HEK293 (cell line): Measurements from ENCODE around the gene TFE3.

Experiments used
- CTCF ChIA-PET: fragments of 350-600 bp; formaldehyde crosslinking; extraction: SDS; loops from one replicate; lab custom pipeline; 2021; ENCODE audit warnings: antibody characterized with exemption; lab: Yijun Ruan, JAX
- POLR2A ChIA-PET: fragments of 300-600 bp; formaldehyde crosslinking; extraction: SDS; loops from one replicate; lab custom pipeline; 2020; ENCODE audit warnings: antibody characterized with exemption, inconsistent platforms; lab: Yijun Ruan, JAX
- H3K27ac ChIP-seq: fragments of 200-500 bp; sonication (Bioruptor generic); 2 replicates; pipeline ENCODE4 v1.5.1; 2014; ENCODE audit warnings: low read depth, low read length, control low read depth, inconsistent platforms; ENCODE audit errors: extremely low read depth
- H3K36me3 ChIP-seq, 2 experiments: fragments of 200-500 bp in 1 of 2; sonication (Bioruptor generic) in 1 of 2; 1 replicate in 1 of 2; 2 replicates in 1 of 2; pipeline ENCODE4 v1.5.1; 2014 to 2017; ENCODE audit warnings: inconsistent platforms in 2 of 2, low read length in 2 of 2; ENCODE audit not compliant: control insufficient read depth in 2 of 2, insufficient read depth in 1 of 2
- H3K4me1 ChIP-seq: fragments of 200-500 bp; sonication (Bioruptor generic); 2 replicates; pipeline ENCODE4 v1.5.1; 2014; ENCODE audit warnings: mild to moderate bottlenecking, low read length, inconsistent platforms; ENCODE audit not compliant: control insufficient read depth, insufficient read depth
- H3K4me3 ChIP-seq: 2 replicates; pipeline ENCODE4 v1.5.1; 2011; ENCODE audit warnings: low read depth, mild to moderate bottlenecking, control low read depth, low read length, moderate library complexity
- H3K9me3 ChIP-seq: fragments of 200-500 bp; sonication (Bioruptor generic); 2 replicates; pipeline ENCODE4 v1.5.1; 2014; ENCODE audit warnings: low read depth, low read length, inconsistent platforms; ENCODE audit not compliant: control insufficient read depth, insufficient read depth
- FEZF1 ChIP-seq: fragments of 450-650 bp; formaldehyde crosslinking; IDR thresholded peaks from 2 replicates; pipeline ENCODE4 v1.5.1; 2016; ENCODE audit warnings: missing biosample characterization, missing genetic modification characterization
- HIC1 ChIP-seq: fragments of 450-650 bp; formaldehyde crosslinking; IDR thresholded peaks from 2 replicates; pipeline ENCODE4 v1.5.1; 2016; ENCODE audit warnings: missing biosample characterization, missing genetic modification characterization
- KLF17 ChIP-seq: fragments of 450-650 bp; formaldehyde crosslinking; IDR thresholded peaks from 2 replicates; pipeline ENCODE4 v1.5.1; 2016; ENCODE audit warnings: missing biosample characterization, missing genetic modification characterization
- PRDM1 ChIP-seq: fragments of 450-650 bp; formaldehyde crosslinking; IDR thresholded peaks from 2 replicates; pipeline ENCODE4; 2016; ENCODE audit warnings: missing biosample characterization, missing genetic modification characterization
- PRDM4 ChIP-seq: fragments of 450-650 bp; formaldehyde crosslinking; IDR thresholded peaks from 2 replicates; pipeline ENCODE4 v1.5.1; 2017; ENCODE audit warnings: missing biosample characterization, missing genetic modification characterization
- ZBTB26 ChIP-seq: fragments of 450-650 bp; formaldehyde crosslinking; optimal IDR thresholded peaks from 2 replicates; pipeline ENCODE3; 2016; ENCODE audit warnings: missing biosample characterization, mild to moderate bottlenecking, missing genetic modification characterization
- ZBTB6 ChIP-seq: fragments of 450-650 bp; formaldehyde crosslinking; IDR thresholded peaks from 2 replicates; pipeline ENCODE4 v1.5.1; 2017; ENCODE audit warnings: missing biosample characterization, missing genetic modification characterization
- ZFHX2 ChIP-seq: fragments of 450-650 bp; formaldehyde crosslinking; conservative IDR thresholded peaks from 2 replicates; pipeline ENCODE4 v1.5.1; 2016; ENCODE audit warnings: missing biosample characterization, missing genetic modification characterization
- ZIC2 ChIP-seq: fragments of 450-650 bp; formaldehyde crosslinking; IDR thresholded peaks from 2 replicates; pipeline ENCODE4 v1.5.1; 2016; ENCODE audit warnings: missing biosample characterization, missing genetic modification characterization
- ZNF157 ChIP-seq: fragments of 450-650 bp; formaldehyde crosslinking; IDR thresholded peaks from 2 replicates; pipeline ENCODE4 v1.5.1; 2016; ENCODE audit warnings: missing biosample characterization, missing genetic modification characterization
- ZNF324 ChIP-seq: fragments of 450-650 bp; formaldehyde crosslinking; IDR thresholded peaks from 2 replicates; pipeline ENCODE4 v1.5.1; 2016; ENCODE audit warnings: missing biosample characterization, missing genetic modification characterization
- ZNF549 ChIP-seq: fragments of 450-650 bp; IDR thresholded peaks from 2 replicates; pipeline ENCODE4 v1.5.1; 2018; ENCODE audit warnings: missing biosample characterization, missing genetic modification characterization, mild to moderate bottlenecking, inconsistent platforms, moderate library complexity
- ZNF704 ChIP-seq: fragments of 450-650 bp; formaldehyde crosslinking; IDR thresholded peaks from 2 replicates; pipeline ENCODE4 v1.5.1; 2016; ENCODE audit warnings: missing biosample characterization, missing genetic modification characterization
- ZNF747 ChIP-seq: fragments of 450-650 bp; formaldehyde crosslinking; IDR thresholded peaks from 2 replicates; pipeline ENCODE4 v1.5.1; 2016; ENCODE audit warnings: missing biosample characterization, missing genetic modification characterization
- TF ChIP-seq, protein P1 (sequence below): fragments of 450-650 bp; formaldehyde crosslinking; conservative IDR thresholded peaks from 2 replicates; pipeline ENCODE4 v1.5.1; 2016; ENCODE audit warnings: low read depth, missing biosample characterization, missing genetic modification characterization
- TF ChIP-seq, protein P2 (sequence below): fragments of 450-650 bp; formaldehyde crosslinking; IDR thresholded peaks from 2 replicates; pipeline ENCODE4 v1.5.1; 2017; ENCODE audit warnings: missing biosample characterization, missing genetic modification characterization

TFE3 gene

DNA sequence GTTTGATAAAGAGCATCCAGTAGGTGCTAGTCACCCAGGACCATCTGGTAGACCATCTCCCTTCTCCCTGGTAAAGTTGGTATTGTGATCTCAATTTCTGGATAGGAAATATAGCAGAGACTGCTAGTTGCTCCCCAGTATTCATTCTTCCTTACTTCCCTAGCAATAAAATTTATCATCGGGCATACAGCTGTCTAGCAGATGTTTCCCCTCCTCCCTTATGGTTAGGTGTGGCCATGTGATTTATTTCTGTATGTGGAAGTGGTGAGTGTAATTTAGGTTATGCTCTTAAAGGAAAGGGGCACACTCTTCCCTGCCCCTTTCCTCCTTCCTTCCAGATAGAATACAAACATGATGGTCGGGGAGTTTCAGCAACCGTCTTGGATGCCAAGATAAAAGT is 59.3 kb downstream of the TFE3 start:
- no peak overlapping the region for H3K4me3 ChIP-seq
- POLR2A ChIA-PET, result no interaction called here
- H3K9me3 ChIP-seq, result no peaks in the 10 kb centered on the region
- H3K36me3 ChIP-seq, result peaks cover 18 to 66% of the 10 kb centered on the region in 2 experiments
- H3K27ac ChIP-seq, result no peak overlapping the region
- CTCF ChIA-PET, result no interaction called here
- no peaks in the 10 kb centered on the region for H3K4me1 ChIP-seq
- no peak for TF ChIP-seq ZNF324 (tag by site-specific recombination)
- TF ChIP-seq KLF17 (tag by site-specific recombination), result no peak
- no peak for TF ChIP-seq ZNF704
- TF ChIP-seq ZNF157 (tag by site-specific recombination), result no peak
- no peak for TF ChIP-seq PRDM4 (tag by site-specific recombination)
- TF ChIP-seq, protein P1, sequence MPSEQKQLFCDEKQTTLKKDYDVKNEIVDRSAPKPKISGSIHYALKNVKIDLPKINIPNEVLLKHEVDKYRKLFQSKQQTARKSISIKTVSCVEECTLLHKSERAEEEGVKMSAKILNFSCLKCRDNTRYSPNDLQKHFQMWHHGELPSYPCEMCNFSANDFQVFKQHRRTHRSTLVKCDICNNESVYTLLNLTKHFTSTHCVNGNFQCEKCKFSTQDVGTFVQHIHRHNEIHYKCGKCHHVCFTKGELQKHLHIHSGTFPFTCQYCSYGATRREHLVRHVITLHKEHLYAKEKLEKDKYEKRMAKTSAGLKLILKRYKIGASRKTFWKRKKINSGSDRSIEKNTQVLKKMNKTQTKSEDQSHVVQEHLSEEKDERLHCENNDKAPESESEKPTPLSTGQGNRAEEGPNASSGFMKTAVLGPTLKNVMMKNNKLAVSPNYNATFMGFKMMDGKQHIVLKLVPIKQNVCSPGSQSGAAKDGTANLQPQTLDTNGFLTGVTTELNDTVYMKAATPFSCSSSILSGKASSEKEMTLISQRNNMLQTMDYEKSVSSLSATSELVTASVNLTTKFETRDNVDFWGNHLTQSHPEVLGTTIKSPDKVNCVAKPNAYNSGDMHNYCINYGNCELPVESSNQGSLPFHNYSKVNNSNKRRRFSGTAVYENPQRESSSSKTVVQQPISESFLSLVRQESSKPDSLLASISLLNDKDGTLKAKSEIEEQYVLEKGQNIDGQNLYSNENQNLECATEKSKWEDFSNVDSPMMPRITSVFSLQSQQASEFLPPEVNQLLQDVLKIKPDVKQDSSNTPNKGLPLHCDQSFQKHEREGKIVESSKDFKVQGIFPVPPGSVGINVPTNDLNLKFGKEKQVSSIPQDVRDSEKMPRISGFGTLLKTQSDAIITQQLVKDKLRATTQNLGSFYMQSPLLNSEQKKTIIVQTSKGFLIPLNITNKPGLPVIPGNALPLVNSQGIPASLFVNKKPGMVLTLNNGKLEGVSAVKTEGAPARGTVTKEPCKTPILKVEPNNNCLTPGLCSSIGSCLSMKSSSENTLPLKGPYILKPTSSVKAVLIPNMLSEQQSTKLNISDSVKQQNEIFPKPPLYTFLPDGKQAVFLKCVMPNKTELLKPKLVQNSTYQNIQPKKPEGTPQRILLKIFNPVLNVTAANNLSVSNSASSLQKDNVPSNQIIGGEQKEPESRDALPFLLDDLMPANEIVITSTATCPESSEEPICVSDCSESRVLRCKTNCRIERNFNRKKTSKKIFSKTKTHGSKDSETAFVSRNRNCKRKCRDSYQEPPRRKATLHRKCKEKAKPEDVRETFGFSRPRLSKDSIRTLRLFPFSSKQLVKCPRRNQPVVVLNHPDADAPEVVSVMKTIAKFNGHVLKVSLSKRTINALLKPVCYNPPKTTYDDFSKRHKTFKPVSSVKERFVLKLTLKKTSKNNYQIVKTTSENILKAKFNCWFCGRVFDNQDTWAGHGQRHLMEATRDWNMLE (tag by site-specific recombination), result no peak

DNA sequence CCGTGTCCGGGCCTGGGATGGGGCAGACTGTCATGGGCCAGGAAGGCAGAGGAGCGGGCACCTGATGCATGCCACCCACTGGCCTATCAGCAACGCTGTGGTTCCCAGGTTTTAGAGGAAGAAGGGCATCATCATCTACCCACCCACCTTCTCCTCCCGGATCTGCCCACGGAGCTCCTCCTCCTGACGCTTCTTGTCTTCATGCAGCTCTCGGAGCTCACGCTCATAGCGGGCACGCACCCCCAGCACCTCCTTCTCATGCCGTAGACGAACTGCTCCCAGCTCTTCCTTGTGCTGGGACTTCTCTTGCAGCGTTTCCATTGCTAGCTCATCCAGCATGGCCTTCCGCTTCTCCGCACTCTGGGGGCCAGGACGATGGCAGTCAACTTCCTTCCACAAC is 60.1 kb downstream of the TFE3 start:
- Histone ChIP-seq H3K4me1 (no peaks in the 10 kb centered on the region), H3K4me3 (no peak overlapping the region), H3K36me3 (peaks cover 25 to 62% of the 10 kb centered on the region in 2 experiments), H3K9me3 (no peaks in the 10 kb centered on the region), H3K27ac (no peak overlapping the region)
- POLR2A ChIA-PET, result no interaction called here
- CTCF ChIA-PET, result interaction anchor here (0.6 kb wide), 1 partner anchor 114 kb away, joined by 4 read pairs; no protein-coding TSS in a partner anchor
- TF ChIP-seq, protein P2, sequence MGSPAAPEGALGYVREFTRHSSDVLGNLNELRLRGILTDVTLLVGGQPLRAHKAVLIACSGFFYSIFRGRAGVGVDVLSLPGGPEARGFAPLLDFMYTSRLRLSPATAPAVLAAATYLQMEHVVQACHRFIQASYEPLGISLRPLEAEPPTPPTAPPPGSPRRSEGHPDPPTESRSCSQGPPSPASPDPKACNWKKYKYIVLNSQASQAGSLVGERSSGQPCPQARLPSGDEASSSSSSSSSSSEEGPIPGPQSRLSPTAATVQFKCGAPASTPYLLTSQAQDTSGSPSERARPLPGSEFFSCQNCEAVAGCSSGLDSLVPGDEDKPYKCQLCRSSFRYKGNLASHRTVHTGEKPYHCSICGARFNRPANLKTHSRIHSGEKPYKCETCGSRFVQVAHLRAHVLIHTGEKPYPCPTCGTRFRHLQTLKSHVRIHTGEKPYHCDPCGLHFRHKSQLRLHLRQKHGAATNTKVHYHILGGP (tag by site-specific recombination), result no peak
- TF ChIP-seq HIC1 (tag by site-specific recombination), result no peak
- TF ChIP-seq ZBTB6 (tag by site-specific recombination), result no peak
- no peak for TF ChIP-seq ZIC2
- TF ChIP-seq ZFHX2 (tag by site-specific recombination), result no peak
- no peak for TF ChIP-seq ZNF747 (tag by site-specific recombination)
- no peak for TF ChIP-seq ZNF549 (tag by site-specific recombination)
- TF ChIP-seq PRDM1 (tag by site-specific recombination), result no peak
- no peak for TF ChIP-seq FEZF1 (tag by site-specific recombination)
- no peak for TF ChIP-seq ZBTB26 (tag by site-specific recombination)
